Activated T-cell treated with anti-CD3 and anti-CD28 coated beads, Interleukin-2, amount 50 U/mL, for 72 hours (primary cell): ENCODE measurements around the gene HSPA6. TPM values are rescaled to one million over a fixed set of nuclear protein-coding genes. Genes with fewer than 3 reads are reported as not detected.
"Not testable (repeated sequence)": the region's sequence is repeated elsewhere in the genome, so short reads cannot be mapped to it uniquely, and the experiment has no call there.

Experiments
- ATAC-seq, 2 donors: fragments of 150-1000 bp; cut with Tn5 transposase; replicated peaks in 1 of 2; 2 replicates each; pipeline ENCODE4 v1.10.0; 2021; ENCODE audit warnings: moderate library complexity in 2 of 2, mild to moderate bottlenecking in 1 of 2
- DNase-seq, 2 donors: peaks; one replicate each; pipeline ENCODE4 v3.0.0; 2021 to 2022; ENCODE audit warnings: mixed read lengths in 1 of 2
- H3K27ac Mint-ChIP-seq: one replicate; pipeline ENCODE4 v1.8.0; 2022; ENCODE audit warnings: mild to moderate bottlenecking, moderate library complexity, mixed read lengths
- H3K27me3 Mint-ChIP-seq: one replicate; pipeline ENCODE4 v1.8.0; 2022; ENCODE audit warnings: low read depth, mixed read lengths
- H3K36me3 Mint-ChIP-seq, 2 donors: one replicate each; pipeline ENCODE4 v1.8.0; 2022; ENCODE audit warnings: mixed read lengths in 2 of 2, mild to moderate bottlenecking in 1 of 2; ENCODE audit not compliant: insufficient read depth in 2 of 2
- H3K4me1 Mint-ChIP-seq: one replicate; pipeline ENCODE4 v1.8.0; 2022; ENCODE audit warnings: low read depth, mixed read lengths
- H3K4me3 Mint-ChIP-seq, 2 donors: one replicate each; pipeline ENCODE4 v1.8.0; 2022; ENCODE audit warnings: mild to moderate bottlenecking in 2 of 2, mixed read lengths in 2 of 2, moderate library complexity in 2 of 2
- H3K9me3 Mint-ChIP-seq, 2 donors: one replicate each; pipeline ENCODE4 v1.8.0; 2022; ENCODE audit warnings: mixed read lengths in 2 of 2
- total RNA-seq, 2 donors: library from RNA; stranded (reverse); gene quantifications; one replicate each; pipeline ENCODE4 v1.2.3, GENCODE V29; 2022

The HSPA6 gene
- total RNA-seq, 2 donors from 2014 or later = 0.24 to 0.53 TPM

DNA sequence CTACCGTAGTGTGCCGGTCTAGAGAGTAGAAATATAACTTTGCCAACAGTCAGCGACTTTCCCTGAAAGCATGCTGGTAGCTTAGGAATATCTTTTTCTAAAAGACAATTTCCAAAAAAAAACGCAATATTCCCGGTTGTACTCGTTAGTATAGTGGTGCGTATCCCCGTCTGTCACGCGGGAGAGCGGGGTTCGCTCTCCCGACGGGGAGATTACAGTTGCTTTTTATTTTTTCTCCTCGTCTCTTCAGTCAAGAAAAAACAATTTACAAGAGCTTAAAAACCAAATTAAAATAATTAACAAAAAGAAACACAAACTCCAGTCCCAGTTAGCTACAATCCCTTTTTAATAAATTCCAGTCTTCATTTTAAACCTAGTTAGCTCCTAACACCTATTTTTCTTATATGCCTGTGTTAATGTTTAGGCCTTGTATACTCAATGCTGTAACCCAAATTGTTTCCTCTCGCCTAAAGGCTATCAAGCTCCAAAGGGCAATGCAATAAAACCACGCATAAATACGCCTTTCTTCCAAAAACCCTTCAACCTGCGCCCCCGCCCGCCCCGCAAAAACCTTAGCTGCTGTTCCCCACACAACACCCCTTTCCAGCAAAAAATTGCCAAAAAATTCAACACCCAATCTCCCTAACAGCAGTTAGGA lies 7.8 kb downstream of the HSPA6 start:
- Mint-ChIP-seq H3K36me3 (no peaks in the 10 kb centered on the region), H3K27ac (no peak overlapping the region), H3K9me3 (no peaks in the 10 kb centered on the region), H3K4me1 (peaks cover 23% of the 10 kb centered on the region), H3K4me3 (peak overlapping the region; percentile 39 to 66), H3K27me3 (no peaks in the 10 kb centered on the region)
- DNase-seq = no peak
- ATAC-seq = no peak

DNA sequence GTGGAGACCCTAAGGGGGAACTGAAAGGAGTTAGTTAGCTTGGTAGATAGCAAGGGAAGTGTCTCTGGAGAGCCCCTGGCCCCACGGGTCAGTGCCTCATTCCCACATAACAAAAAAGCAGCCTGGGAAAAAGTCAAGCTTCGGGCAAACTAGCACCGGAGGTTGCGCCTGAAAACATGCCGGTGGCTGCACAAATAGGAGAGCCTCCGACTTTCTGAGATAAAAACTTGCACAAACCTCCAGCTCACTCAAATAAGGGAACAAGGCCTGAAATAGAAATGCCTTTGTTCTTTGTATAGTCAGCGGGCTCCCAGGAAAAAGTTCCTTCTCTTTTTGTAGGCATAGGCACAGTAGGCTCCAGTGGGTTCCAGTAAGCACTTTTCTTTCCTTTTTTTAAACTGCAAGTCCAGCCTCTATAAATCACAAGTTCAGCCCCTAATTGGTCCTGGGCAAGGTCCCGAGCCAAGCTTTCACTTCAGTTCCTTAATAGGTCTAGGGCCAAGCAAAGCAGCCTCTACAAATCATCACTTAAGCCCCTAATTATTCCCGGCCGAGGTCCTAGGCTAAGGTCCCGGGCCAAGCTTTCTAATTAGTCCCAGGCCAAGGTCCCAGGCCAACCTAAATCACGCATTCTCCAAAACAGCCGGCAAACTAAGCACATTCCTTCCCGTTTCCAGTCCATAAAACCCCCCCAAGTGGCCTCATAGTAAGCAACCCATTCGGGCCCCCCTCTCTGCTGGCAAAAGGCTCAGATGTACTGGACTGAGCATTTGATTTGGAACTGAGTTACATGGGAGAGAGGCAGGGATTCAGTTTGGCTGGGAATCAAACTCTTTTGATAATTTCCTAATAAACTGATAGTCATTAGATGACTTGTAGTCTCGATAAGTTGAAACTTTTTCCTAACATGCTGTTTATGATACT lies 8.6 kb downstream of the HSPA6 start:
- not testable (repeated sequence) for H3K36me3 Mint-ChIP-seq, DNase-seq, H3K27me3 Mint-ChIP-seq, H3K4me3 Mint-ChIP-seq, H3K9me3 Mint-ChIP-seq, ATAC-seq, H3K27ac Mint-ChIP-seq
- peaks cover 30% of the 10 kb centered on the region for H3K4me1 Mint-ChIP-seq

DNA sequence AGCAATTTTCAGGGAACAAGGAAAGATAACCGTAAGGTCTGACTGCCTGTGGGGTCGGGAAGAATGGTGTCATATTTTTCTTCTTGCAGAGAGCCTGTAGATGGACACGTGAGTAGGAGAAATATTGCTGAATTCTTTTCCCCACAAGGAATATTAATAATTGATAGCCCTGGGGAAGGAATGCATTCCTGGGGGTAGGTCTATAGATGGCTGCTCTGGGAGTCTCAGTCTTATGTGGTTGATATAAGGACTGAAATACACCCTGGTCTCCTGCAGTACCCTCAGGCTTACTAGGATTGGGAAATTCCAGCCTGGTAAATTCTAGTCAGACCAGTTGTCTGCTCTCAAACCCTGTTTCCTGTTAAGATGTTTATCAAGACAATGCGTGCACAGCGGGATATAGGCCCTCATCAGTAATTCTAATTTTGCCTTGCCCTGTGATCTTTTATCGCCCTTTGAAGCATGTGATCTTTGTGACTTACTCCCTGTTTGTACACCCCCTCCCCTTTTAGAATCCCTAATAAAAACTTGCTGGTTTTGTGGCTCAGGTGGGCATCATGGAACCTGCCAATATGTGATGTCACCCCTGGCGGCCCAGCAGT lies 12.8 kb downstream of the HSPA6 start:
- not testable (repeated sequence) for H3K27ac Mint-ChIP-seq, H3K36me3 Mint-ChIP-seq, H3K4me3 Mint-ChIP-seq, DNase-seq, H3K9me3 Mint-ChIP-seq, ATAC-seq, H3K27me3 Mint-ChIP-seq
- H3K4me1 Mint-ChIP-seq = peaks cover 40% of the 10 kb centered on the region

DNA sequence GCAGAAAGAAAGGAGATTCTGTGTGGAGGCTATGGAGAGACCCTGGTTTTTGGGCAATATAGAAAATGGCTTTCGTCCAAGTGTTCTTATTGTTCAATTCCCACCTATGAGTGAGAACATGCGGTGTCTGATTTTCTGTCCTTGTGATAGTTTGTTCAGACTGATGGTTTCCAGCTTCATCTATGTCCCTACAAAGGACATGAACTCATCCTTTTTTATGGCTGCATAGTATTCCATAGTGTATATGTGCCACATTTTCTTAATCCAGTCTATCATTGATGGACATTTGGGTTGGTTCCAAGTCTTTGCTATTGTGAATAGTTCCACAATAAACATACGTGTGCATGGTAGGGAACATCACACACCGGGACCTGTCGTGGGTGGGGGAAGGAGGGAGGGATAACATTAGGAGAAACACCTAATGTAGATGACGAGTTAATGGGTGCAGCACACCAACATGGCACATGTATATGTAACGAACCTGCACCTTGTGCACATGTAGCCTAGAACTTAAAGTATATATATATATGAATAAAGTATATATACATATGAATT lies 14.7 kb downstream of the HSPA6 start:
- H3K4me1 Mint-ChIP-seq = peaks cover 48% of the 10 kb centered on the region
- peak overlapping the region; percentile 87 to 97 for H3K4me3 Mint-ChIP-seq
- not testable (repeated sequence) for H3K27ac Mint-ChIP-seq, ATAC-seq, H3K27me3 Mint-ChIP-seq, H3K36me3 Mint-ChIP-seq, H3K9me3 Mint-ChIP-seq, DNase-seq

DNA sequence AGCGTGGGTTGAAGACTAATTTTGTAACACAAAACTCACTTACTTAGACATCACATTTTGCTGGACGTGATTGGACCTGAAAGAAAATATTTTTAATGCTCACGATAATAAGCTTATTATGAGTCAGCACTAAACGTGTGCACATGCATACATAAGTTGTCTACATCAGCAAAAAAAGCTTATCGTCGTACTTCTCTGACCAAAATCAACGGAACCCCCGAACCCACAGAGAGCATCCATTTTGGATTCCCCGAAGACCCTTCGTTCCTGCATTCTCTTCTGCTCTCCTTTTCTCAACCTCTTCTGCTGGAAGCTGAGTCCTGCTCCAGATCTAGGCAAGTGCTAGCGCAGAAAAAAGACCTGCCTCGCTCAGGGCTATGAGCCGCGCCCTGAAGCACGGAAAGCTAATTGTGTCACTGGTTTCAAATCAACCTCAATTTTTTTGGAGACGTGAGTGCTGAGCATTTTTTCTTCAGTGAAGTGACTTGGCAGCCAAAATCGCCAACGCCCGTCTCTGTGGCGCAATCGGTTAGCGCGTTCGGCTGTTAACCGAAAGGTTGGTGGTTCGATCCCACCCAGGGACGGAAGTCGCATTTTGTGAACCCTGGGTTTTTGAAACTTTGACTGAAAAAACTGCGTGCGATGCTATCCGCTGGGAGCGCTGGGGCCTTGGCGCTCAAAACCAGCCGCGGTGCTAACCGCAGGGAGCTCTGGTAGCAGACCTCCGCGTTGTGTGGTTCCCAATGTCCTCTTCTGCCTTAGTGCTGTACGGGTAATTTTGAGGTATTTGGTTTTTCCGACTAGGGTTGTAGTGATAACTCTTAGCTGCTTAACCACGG lies 15.6 kb downstream of the HSPA6 start:
- ATAC-seq = peak; percentile 79
- peak overlapping the region; percentile 99 for H3K27ac Mint-ChIP-seq
- H3K4me1 Mint-ChIP-seq = peaks cover 50% of the 10 kb centered on the region

DNA sequence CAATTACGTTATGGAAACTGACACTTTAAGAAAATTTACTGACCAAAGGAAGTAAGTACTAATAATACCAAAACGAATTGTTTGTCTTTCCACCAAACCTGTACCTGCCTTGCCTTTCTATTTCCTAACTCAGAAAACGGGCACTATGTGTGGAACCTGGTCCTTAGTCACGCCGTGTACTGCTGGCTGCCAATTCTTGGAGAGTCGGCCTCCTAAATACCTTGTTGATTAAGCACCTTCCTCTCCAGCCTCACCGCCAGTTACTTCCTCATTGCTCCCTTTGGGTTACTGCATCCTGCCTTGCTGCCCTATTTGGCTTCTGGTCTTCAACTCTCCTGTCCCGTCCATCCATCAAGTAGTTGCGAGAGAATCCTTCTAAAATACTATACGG lies 16.2 kb downstream of the HSPA6 start:
- peak in 1 of 2 donors; percentile 10 for DNase-seq
- Mint-ChIP-seq H3K4me1 (peaks cover 55% of the 10 kb centered on the region), H3K4me3 (peak overlapping the region; percentile 87 to 97), H3K27ac (peak overlapping the region; percentile 99)
- H3K27me3 Mint-ChIP-seq, H3K9me3 Mint-ChIP-seq, H3K36me3 Mint-ChIP-seq: not testable (repeated sequence)
- ATAC-seq = peak; percentile 29 to 48

More for the DNA sequence above, 15.6 kb downstream of the HSPA6 start:
- not testable (repeated sequence) for H3K36me3 Mint-ChIP-seq, H3K27me3 Mint-ChIP-seq, H3K9me3 Mint-ChIP-seq
- peak; percentile 88 to 92 for DNase-seq
- H3K4me3 Mint-ChIP-seq = peak overlapping the region; percentile 87 to 97

DNA sequence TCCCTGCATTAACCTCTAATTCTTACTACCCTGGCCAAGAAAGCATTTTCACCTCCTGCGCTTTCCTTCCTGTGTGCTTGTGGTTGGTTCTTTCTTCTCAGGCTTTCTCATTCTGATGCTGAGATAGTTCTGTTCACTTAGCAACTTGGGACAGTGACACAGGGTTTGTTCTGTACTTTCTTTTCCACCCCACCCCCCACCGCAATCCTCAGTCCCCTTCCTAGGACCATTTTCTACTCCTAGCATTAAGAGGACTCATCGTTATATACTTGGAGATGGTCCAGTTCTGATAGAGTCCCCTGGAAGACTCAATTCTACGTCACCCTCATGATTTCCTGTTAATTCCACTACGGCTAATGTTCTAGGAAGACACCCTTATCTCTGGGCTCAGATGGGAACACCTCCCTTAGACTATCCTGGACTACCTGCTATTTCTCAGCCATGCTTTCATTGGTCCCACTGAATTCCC lies 17.8 kb downstream of the HSPA6 start:
- H3K27ac Mint-ChIP-seq = not testable (repeated sequence)

DNA sequence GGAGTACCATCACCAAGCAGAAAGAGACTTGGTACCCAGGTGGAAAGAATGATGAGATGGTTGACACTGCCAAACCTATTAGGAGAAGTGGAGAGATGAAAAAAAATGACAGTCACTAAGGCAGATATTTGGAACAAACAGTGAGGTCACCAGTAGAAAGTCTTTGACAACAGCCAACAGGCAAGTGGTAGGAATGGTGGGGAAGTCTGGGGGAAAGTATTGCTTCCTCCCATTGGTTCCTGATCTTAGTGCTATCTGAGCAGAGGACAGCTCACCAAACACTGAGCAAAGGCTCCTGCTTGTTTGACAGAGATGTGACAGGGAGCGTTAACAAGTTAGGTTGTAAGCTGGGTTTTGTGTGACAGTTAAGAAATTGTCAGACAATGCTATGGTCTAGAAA lies 18.8 kb downstream of the HSPA6 start:
- Mint-ChIP-seq H3K4me1 (peaks cover 47% of the 10 kb centered on the region), H3K4me3 (peak overlapping the region in 1 of 2 donors; percentile 48)
- H3K36me3 Mint-ChIP-seq, ATAC-seq, H3K9me3 Mint-ChIP-seq, H3K27ac Mint-ChIP-seq, DNase-seq, H3K27me3 Mint-ChIP-seq: not testable (repeated sequence)

More for the DNA sequence above, 17.8 kb downstream of the HSPA6 start:
- peak overlapping the region; percentile 6 to 48 for H3K4me3 Mint-ChIP-seq
- not testable (repeated sequence) for H3K27me3 Mint-ChIP-seq, H3K36me3 Mint-ChIP-seq, H3K9me3 Mint-ChIP-seq
- peak; percentile 68 to 78 for ATAC-seq
- peak; percentile 58 to 61 for DNase-seq
- H3K4me1 Mint-ChIP-seq = peaks cover 55% of the 10 kb centered on the region

DNA sequence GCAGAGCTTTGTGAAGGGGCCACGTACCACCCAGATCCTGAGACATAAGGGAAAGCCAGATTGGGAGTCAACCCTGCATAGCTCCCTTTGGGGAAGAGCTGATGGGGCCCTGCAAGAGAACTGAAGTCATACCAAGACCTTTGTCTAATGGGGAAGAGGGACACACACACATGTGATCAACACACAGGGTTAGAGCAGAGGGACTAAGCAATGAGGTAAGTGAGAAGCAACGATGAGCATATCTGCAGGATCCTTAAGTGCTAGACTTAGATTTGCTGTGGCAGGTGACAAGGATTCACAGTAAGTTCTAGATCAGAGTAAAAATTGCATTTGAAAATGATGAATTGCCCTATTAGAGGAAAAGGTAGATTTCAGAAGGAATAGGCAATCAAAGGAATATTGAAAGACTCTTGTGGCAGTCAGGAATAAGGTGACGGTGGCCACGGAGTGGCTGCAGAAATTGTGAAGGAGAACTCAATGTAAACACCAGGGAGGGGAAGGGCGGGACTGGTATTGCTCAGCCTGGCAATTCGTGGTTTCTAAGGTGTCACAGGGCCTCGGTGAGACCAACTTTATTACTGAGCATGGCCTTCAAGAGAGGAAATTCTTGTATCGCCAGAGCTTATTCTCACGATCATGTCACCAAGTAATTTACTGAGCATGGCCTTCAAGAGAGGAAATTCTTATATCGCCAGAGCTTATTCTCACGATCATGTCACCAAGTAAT lies 20.8 kb downstream of the HSPA6 start:
- Mint-ChIP-seq H3K4me3 (peak overlapping the region in 1 of 2 donors; percentile 52), H3K4me1 (peaks cover 40% of the 10 kb centered on the region), H3K27ac (peak overlapping the region; percentile 18)
- not testable (repeated sequence) for H3K27me3 Mint-ChIP-seq, H3K36me3 Mint-ChIP-seq, DNase-seq, H3K9me3 Mint-ChIP-seq
- peak in 1 of 2 donors; percentile 37 for ATAC-seq

DNA sequence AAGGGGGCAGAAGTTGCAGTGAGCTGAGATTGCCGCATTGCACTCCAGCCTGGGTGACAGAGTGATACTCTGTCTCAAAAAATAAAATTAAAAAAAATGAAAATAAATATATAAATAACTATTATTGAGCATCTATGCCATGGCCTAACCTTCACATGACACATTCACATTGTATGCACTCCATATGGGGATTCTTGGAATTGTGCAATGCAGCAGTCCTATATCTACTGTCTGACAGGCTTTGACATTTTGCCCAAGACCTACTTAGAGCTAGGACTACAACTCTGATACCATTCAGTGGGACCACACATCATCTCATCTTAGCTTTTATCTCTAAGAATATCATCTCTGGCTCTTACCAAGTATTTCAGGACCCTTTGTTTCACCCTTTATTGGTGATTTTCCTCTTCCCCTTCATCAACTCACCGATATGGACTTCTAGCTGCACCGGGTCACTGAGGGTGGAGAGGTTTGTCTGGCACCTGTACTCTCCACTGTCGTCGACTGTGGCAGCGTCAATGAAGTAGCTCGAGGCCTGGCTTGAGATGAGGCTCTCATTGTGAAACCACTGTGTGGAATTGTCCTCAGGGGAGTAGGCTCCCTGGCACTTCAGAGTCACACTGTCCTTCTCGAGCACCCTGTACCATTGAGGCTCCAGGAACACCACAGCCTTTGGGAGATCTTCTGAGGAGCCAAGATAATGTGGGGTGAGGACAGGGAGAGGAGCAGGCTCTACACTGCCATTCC lies 23.8 kb downstream of the HSPA6 start:
- H3K4me1 Mint-ChIP-seq, DNase-seq, H3K27ac Mint-ChIP-seq, H3K36me3 Mint-ChIP-seq, H3K4me3 Mint-ChIP-seq, ATAC-seq, H3K27me3 Mint-ChIP-seq, H3K9me3 Mint-ChIP-seq: not testable (repeated sequence)

DNA sequence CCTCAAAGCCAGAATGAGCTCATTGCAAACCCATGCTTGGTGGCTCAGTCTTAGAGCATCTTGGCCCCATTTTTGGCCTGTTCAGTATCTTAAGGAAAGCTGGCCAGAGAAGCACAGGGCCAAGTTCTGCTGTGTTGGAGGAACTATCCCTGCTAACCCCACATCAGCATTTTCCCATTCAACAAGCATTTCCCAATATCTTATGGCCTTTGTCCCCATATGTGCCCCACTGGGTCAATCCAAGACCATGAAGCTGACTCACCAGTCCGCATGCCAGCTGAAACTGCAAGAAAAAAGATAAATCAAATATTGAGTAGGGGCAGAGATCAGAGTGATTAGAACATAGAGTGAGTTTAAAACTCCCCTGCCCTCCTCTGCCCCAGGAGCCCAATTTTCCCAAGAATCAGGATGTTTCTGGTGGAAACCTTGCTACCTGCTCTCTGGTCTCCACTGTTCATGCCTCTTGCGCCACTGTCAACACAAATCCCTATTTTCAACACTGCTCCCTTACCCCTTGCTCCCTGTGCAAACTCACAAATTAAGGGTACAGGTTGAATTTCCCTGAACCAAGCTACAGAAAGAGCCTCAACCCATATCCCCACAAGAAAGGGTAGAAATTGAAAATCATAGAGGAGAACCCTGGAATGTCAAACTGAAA lies 24.5 kb downstream of the HSPA6 start:
- not testable (repeated sequence) for H3K4me3 Mint-ChIP-seq, ATAC-seq, DNase-seq, H3K27me3 Mint-ChIP-seq, H3K9me3 Mint-ChIP-seq, H3K4me1 Mint-ChIP-seq, H3K27ac Mint-ChIP-seq, H3K36me3 Mint-ChIP-seq
